ENCODE results near the gene AHCTF1. TPM values are rescaled to one million over a fixed set of nuclear protein-coding genes. Genes with fewer than 3 reads are reported as not detected.

AHCTF1 gene
- total and polyA plus RNA-seq, 4 donors: 7.5 to 32.4 (median 22.6) TPM

- ATAC-seq (ENCODE audit: low FRiP score) (no peak), DNase-seq (no peak)
- Histone ChIP-seq H3K27me3 (ENCODE audit: control insufficient read depth in 1 of 2, insufficient read depth in 2 of 2, low read length in 1 of 2) (no peaks in the 10 kb centered on the region), H3K36me3 (ENCODE audit: control insufficient read depth in 1 of 2, insufficient read depth in 2 of 2, low read length in 1 of 2) (no peaks in the 10 kb centered on the region), H3K9me3 (ENCODE audit: control insufficient read depth, low read length) (no peaks in the 10 kb centered on the region), H3K4me3 (ENCODE audit: low read length in 2 of 2) (no peak overlapping the region), H3K4me1 (ENCODE audit: control insufficient read depth in 1 of 2, insufficient read depth in 2 of 2, low read length in 2 of 2) (no peaks in the 10 kb centered on the region), H3K27ac (ENCODE audit: low read depth in 1 of 2, low read length in 2 of 2) (no peak overlapping the region)
- intact Hi-C loops (cut with DNase I): no loop called here
- WGBS, 2 donors: 72% methylated on average over 27 of the region's 27 CpGs
Observed at GRCh38 chr1:246794828-246795671, 136.7 kb downstream of the AHCTF1 start.

GRCh38 chr1:246794048-246794827 is 137.5 kb downstream of the AHCTF1 start:
- 27 to 35% methylated on average over 12 to 18 of the region's 18 CpGs for WGBS, 2 donors
- H3K27me3 ChIP-seq (ENCODE audit: control insufficient read depth in 1 of 2, insufficient read depth in 2 of 2, low read length in 1 of 2): no peaks in the 10 kb centered on the region
- no peak overlapping the region for H3K4me3 ChIP-seq (ENCODE audit: low read length in 2 of 2)
- ATAC-seq (ENCODE audit: low FRiP score): no peak
- no peaks in the 10 kb centered on the region for H3K4me1 ChIP-seq (ENCODE audit: control insufficient read depth in 1 of 2, insufficient read depth in 2 of 2, low read length in 2 of 2)
- no peak for DNase-seq
- no peak overlapping the region for H3K27ac ChIP-seq (ENCODE audit: low read depth in 1 of 2, low read length in 2 of 2)
- intact Hi-C loops (cut with DNase I): no loop called here
- H3K36me3 ChIP-seq (ENCODE audit: control insufficient read depth in 1 of 2, insufficient read depth in 2 of 2, low read length in 1 of 2): no peaks in the 10 kb centered on the region
- H3K9me3 ChIP-seq (ENCODE audit: control insufficient read depth, low read length): no peaks in the 10 kb centered on the region

- no peaks in the 10 kb centered on the region for H3K9me3 ChIP-seq (ENCODE audit: control insufficient read depth, low read length)
- no peaks in the 10 kb centered on the region for H3K27me3 ChIP-seq (ENCODE audit: control insufficient read depth in 1 of 2, insufficient read depth in 2 of 2, low read length in 1 of 2)
- intact Hi-C loops (cut with DNase I): no loop called here
- no peak overlapping the region for H3K4me3 ChIP-seq (ENCODE audit: low read length in 2 of 2)
- DNase-seq (no peak), ATAC-seq (ENCODE audit: low FRiP score) (no peak)
- H3K36me3 ChIP-seq (ENCODE audit: control insufficient read depth in 1 of 2, insufficient read depth in 2 of 2, low read length in 1 of 2): no peaks in the 10 kb centered on the region
- WGBS, 2 donors: 18 to 19% methylated on average over 6 of the region's 6 CpGs
- H3K27ac ChIP-seq (ENCODE audit: low read depth in 1 of 2, low read length in 2 of 2): no peak overlapping the region
- H3K4me1 ChIP-seq (ENCODE audit: control insufficient read depth in 1 of 2, insufficient read depth in 2 of 2, low read length in 2 of 2): no peaks in the 10 kb centered on the region
Observed at GRCh38 chr1:246793356-246793896, 138.3 kb downstream of the AHCTF1 start.

GRCh38 chr1:246792603-246793002 is 139.1 kb downstream of the AHCTF1 start:
- no peak overlapping the region for H3K4me3 ChIP-seq (ENCODE audit: low read length in 2 of 2)
- H3K36me3 ChIP-seq (ENCODE audit: control insufficient read depth in 1 of 2, insufficient read depth in 2 of 2, low read length in 1 of 2): no peaks in the 10 kb centered on the region
- DNase-seq: no peak
- no peaks in the 10 kb centered on the region for H3K27me3 ChIP-seq (ENCODE audit: control insufficient read depth in 1 of 2, insufficient read depth in 2 of 2, low read length in 1 of 2)
- ATAC-seq (ENCODE audit: low FRiP score): no peak
- intact Hi-C loops (cut with DNase I): no loop called here
- WGBS, 2 donors: 90 to 92% methylated on average over 25 of the region's 25 CpGs
- H3K9me3 ChIP-seq (ENCODE audit: control insufficient read depth, low read length): no peaks in the 10 kb centered on the region
- no peaks in the 10 kb centered on the region for H3K4me1 ChIP-seq (ENCODE audit: control insufficient read depth in 1 of 2, insufficient read depth in 2 of 2, low read length in 2 of 2)
- no peak overlapping the region for H3K27ac ChIP-seq (ENCODE audit: low read depth in 1 of 2, low read length in 2 of 2)

GRCh38 chr1:246791303-246791918 is 140.3 kb downstream of the AHCTF1 start:
- no peaks in the 10 kb centered on the region for H3K27me3 ChIP-seq (ENCODE audit: control insufficient read depth in 1 of 2, insufficient read depth in 2 of 2, low read length in 1 of 2)
- 84 to 85% methylated on average over 17 of the region's 17 CpGs for WGBS, 2 donors
- intact Hi-C loops (cut with DNase I): no loop called here
- H3K9me3 ChIP-seq (ENCODE audit: control insufficient read depth, low read length): no peaks in the 10 kb centered on the region
- ATAC-seq (ENCODE audit: low FRiP score) (no peak), DNase-seq (no peak)
- H3K27ac ChIP-seq (ENCODE audit: low read depth in 1 of 2, low read length in 2 of 2): no peak overlapping the region
- H3K4me3 ChIP-seq (ENCODE audit: low read length in 2 of 2): no peak overlapping the region
- H3K4me1 ChIP-seq (ENCODE audit: control insufficient read depth in 1 of 2, insufficient read depth in 2 of 2, low read length in 2 of 2): no peaks in the 10 kb centered on the region
- H3K36me3 ChIP-seq (ENCODE audit: control insufficient read depth in 1 of 2, insufficient read depth in 2 of 2, low read length in 1 of 2): no peaks in the 10 kb centered on the region

GRCh38 chr1:246790833-246791232 is 140.9 kb downstream of the AHCTF1 start:
- Histone ChIP-seq H3K27ac (ENCODE audit: low read depth in 1 of 2, low read length in 2 of 2) (no peak overlapping the region), H3K27me3 (ENCODE audit: control insufficient read depth in 1 of 2, insufficient read depth in 2 of 2, low read length in 1 of 2) (no peaks in the 10 kb centered on the region), H3K9me3 (ENCODE audit: control insufficient read depth, low read length) (no peaks in the 10 kb centered on the region), H3K4me3 (ENCODE audit: low read length in 2 of 2) (no peak overlapping the region), H3K4me1 (ENCODE audit: control insufficient read depth in 1 of 2, insufficient read depth in 2 of 2, low read length in 2 of 2) (no peaks in the 10 kb centered on the region), H3K36me3 (ENCODE audit: control insufficient read depth in 1 of 2, insufficient read depth in 2 of 2, low read length in 1 of 2) (no peaks in the 10 kb centered on the region)
- no peak for DNase-seq
- no peak for ATAC-seq (ENCODE audit: low FRiP score)
- 93% methylated on average over 19 of the region's 19 CpGs for WGBS, 2 donors
- intact Hi-C loops (cut with DNase I): no loop called here

GRCh38 chr1:246790364-246790763 is 141.4 kb downstream of the AHCTF1 start:
- Histone ChIP-seq H3K4me3 (ENCODE audit: low read length in 2 of 2) (no peak overlapping the region), H3K27ac (ENCODE audit: low read depth in 1 of 2, low read length in 2 of 2) (no peak overlapping the region), H3K9me3 (ENCODE audit: control insufficient read depth, low read length) (no peaks in the 10 kb centered on the region), H3K36me3 (ENCODE audit: control insufficient read depth in 1 of 2, insufficient read depth in 2 of 2, low read length in 1 of 2) (no peaks in the 10 kb centered on the region), H3K27me3 (ENCODE audit: control insufficient read depth in 1 of 2, insufficient read depth in 2 of 2, low read length in 1 of 2) (no peaks in the 10 kb centered on the region), H3K4me1 (ENCODE audit: control insufficient read depth in 1 of 2, insufficient read depth in 2 of 2, low read length in 2 of 2) (no peaks in the 10 kb centered on the region)
- 93 to 96% methylated on average over 7 of the region's 7 CpGs for WGBS, 2 donors
- intact Hi-C loops (cut with DNase I): no loop called here
- DNase-seq: no peak
- ATAC-seq (ENCODE audit: low FRiP score): no peak

- Histone ChIP-seq H3K27me3 (ENCODE audit: control insufficient read depth in 1 of 2, insufficient read depth in 2 of 2, low read length in 1 of 2) (no peaks in the 10 kb centered on the region), H3K27ac (ENCODE audit: low read depth in 1 of 2, low read length in 2 of 2) (no peak overlapping the region), H3K36me3 (ENCODE audit: control insufficient read depth in 1 of 2, insufficient read depth in 2 of 2, low read length in 1 of 2) (no peaks in the 10 kb centered on the region), H3K4me1 (ENCODE audit: control insufficient read depth in 1 of 2, insufficient read depth in 2 of 2, low read length in 2 of 2) (no peaks in the 10 kb centered on the region), H3K9me3 (ENCODE audit: control insufficient read depth, low read length) (no peaks in the 10 kb centered on the region), H3K4me3 (ENCODE audit: low read length in 2 of 2) (no peak overlapping the region)
- intact Hi-C loops (cut with DNase I): no loop called here
- DNase-seq: peak in 1 of 2 donors; percentile 51
- no peak for ATAC-seq (ENCODE audit: low FRiP score)
- 72 to 82% methylated on average over 25 of the region's 25 CpGs for WGBS, 2 donors
Observed at GRCh38 chr1:246789454-246790339, 142.1 kb downstream of the AHCTF1 start.
